CD14-positive monocyte (primary cell): ENCODE results near the gene PSTPIP2. TPM values are rescaled to one million over a fixed set of nuclear protein-coding genes. Genes with fewer than 3 reads are reported as not detected.
A peak's percentile ranks its signal among the peaks of the same experiment; 100 is the strongest.

Source experiments
- DNase-seq, 3 donors: peaks; one replicate each; pipeline ENCODE4 v3.0.0-alpha.2; 2011 to 2022
- H2AFZ ChIP-seq: 2 replicates; pipeline ENCODE4 v1.6.0; 2012; ENCODE audit warnings: mild to moderate bottlenecking, low read depth, low read length, inconsistent platforms; ENCODE audit not compliant: insufficient read depth, poor library complexity, severe bottlenecking
- H3K27ac ChIP-seq, 2 donors: 1 replicate in 1 of 2; 2 replicates in 1 of 2; pipeline ENCODE4 v1.5.1; 2012 to 2013; ENCODE audit warnings: low read length in 2 of 2, control low read depth in 1 of 2, inconsistent platforms in 1 of 2, low read depth in 1 of 2, mild to moderate bottlenecking in 1 of 2
- H3K27me3 ChIP-seq, 2 donors: one replicate each; pipeline versions ENCODE4 v1.6.0 to v1.6.1; 2011 to 2013; ENCODE audit warnings: low read length in 2 of 2; ENCODE audit not compliant: control insufficient read depth in 2 of 2, insufficient read depth in 2 of 2
- H3K36me3 ChIP-seq, 2 donors: replicated peaks in 1 of 2; 1 replicate in 1 of 2; 2 replicates in 1 of 2; pipeline versions ENCODE4 v1.5.1 to v1.6.1; 2012 to 2013; ENCODE audit warnings: low read length in 2 of 2, control low read depth in 1 of 2, inconsistent platforms in 1 of 2, mild to moderate bottlenecking in 1 of 2; ENCODE audit not compliant: insufficient read depth in 2 of 2, control insufficient read depth in 1 of 2
- H3K4me1 ChIP-seq, 2 donors: 1 replicate in 1 of 2; 2 replicates in 1 of 2; pipeline versions ENCODE4 v1.5.1 to v1.6.1; 2012 to 2013; ENCODE audit warnings: low read length in 2 of 2, control low read depth in 1 of 2, inconsistent platforms in 1 of 2, mild to moderate bottlenecking in 1 of 2, moderate library complexity in 1 of 2; ENCODE audit not compliant: insufficient read depth in 2 of 2, control insufficient read depth in 1 of 2
- H3K4me2 ChIP-seq: replicated peaks from 2 replicates; pipeline ENCODE3; 2012; ENCODE audit warnings: low read length, moderate library complexity, mild to moderate bottlenecking; ENCODE audit not compliant: poor library complexity, severe bottlenecking; ENCODE audit errors: extremely low read depth
- H3K4me3 ChIP-seq, 3 experiments: fragments of 200-600 bp in 1 of 3; sonication (generic) in 1 of 3; replicated peaks in 1 of 3; 1 replicate in 2 of 3; 2 replicates in 1 of 3; pipeline ENCODE4 v1.5.1; 2011 to 2013; ENCODE audit warnings: low read length in 3 of 3, mild to moderate bottlenecking in 3 of 3, control low read depth in 2 of 3, low read depth in 2 of 3, inconsistent platforms in 1 of 3, moderate library complexity in 1 of 3
- H3K79me2 ChIP-seq: 2 replicates; pipeline ENCODE4 v1.6.0; 2012; ENCODE audit warnings: mild to moderate bottlenecking, control low read depth, inconsistent platforms, low read length, moderate library complexity; ENCODE audit not compliant: insufficient read depth
- H3K9ac ChIP-seq: 2 replicates; pipeline ENCODE4 v1.6.0; 2017; ENCODE audit warnings: low read length, mild to moderate bottlenecking; ENCODE audit not compliant: insufficient read depth, poor library complexity, severe bottlenecking
- H3K9me3 ChIP-seq, 2 donors: replicated peaks in 1 of 2; 1 replicate in 1 of 2; 2 replicates in 1 of 2; pipeline versions ENCODE4 v1.5.1 to v1.6.1; 2012 to 2013; ENCODE audit warnings: low read length in 2 of 2, control low read depth in 1 of 2; ENCODE audit not compliant: control insufficient read depth in 1 of 2, insufficient read depth in 1 of 2
- H4K20me1 ChIP-seq: 2 replicates; pipeline ENCODE4 v1.6.0; 2012; ENCODE audit warnings: mild to moderate bottlenecking, low read length, control low read depth, moderate library complexity; ENCODE audit not compliant: insufficient read depth
- H3K27ac Mint-ChIP-seq, 7 donors: one replicate each; pipeline ENCODE4 v1.8.0; 2020; ENCODE audit warnings: mild to moderate bottlenecking in 7 of 7, mixed read lengths in 7 of 7, moderate library complexity in 6 of 7, inconsistent platforms in 2 of 7
- H3K27me3 Mint-ChIP-seq, 3 donors: one replicate each; pipeline ENCODE4 v1.8.0; 2021 to 2022; ENCODE audit warnings: low read depth in 3 of 3, mild to moderate bottlenecking in 3 of 3, mixed read lengths in 3 of 3, moderate library complexity in 3 of 3, inconsistent platforms in 1 of 3
- H3K36me3 Mint-ChIP-seq, 2 donors: one replicate each; pipeline ENCODE4 v1.8.0; 2020; ENCODE audit warnings: mixed read lengths in 2 of 2, inconsistent platforms in 1 of 2, mild to moderate bottlenecking in 1 of 2
- H3K4me1 Mint-ChIP-seq: one replicate; pipeline ENCODE4 v1.8.0; 2020; ENCODE audit warnings: mild to moderate bottlenecking, mixed read lengths
- H3K4me3 Mint-ChIP-seq, 2 donors: one replicate each; pipeline ENCODE4 v1.8.0; 2020; ENCODE audit warnings: mild to moderate bottlenecking in 2 of 2, mixed read lengths in 2 of 2, moderate library complexity in 1 of 2
- H3K9me3 Mint-ChIP-seq, 7 donors: one replicate each; pipeline ENCODE4 v1.8.0; 2020 to 2022; ENCODE audit warnings: mixed read lengths in 7 of 7, mild to moderate bottlenecking in 6 of 7, moderate library complexity in 6 of 7, inconsistent platforms in 2 of 7
- CTCF ChIP-seq: fragments of 200-600 bp; IDR thresholded peaks from one replicate; pipeline ENCODE4 v1.8.0; 2022; ENCODE audit warnings: antibody characterized with exemption, mild to moderate bottlenecking
- WGBS: methylation state at CpG from one replicate; pipeline ENCODE4 v1.1.5; 2013; ENCODE audit warnings: missing lambda C conversion rate; ENCODE audit not compliant: insufficient coverage; 5-methylcytosine and 5-hydroxymethylcytosine counted together
- intact Hi-C, 2 donors: fragments of 100-400 bp; cut with micrococcal nuclease; formaldehyde crosslinking; loops; one replicate each; pipeline versions ENCODE4 v1.15.0 to v1.15.1; 2023
- polyA plus RNA-seq, 3 donors: library from polyadenylated mRNA; depleted of rRNA in 1 of 3; unstranded in 2 of 3; stranded (reverse) in 1 of 3; fragments of 300-500 nt in 2 of 3; fragments of >200 nt in 1 of 3; fragmentation: Illumina TruSeq in 2 of 3; gene quantifications; 1 replicate in 2 of 3; 2 replicates in 1 of 3; pipeline ENCODE4 v1.2.3, GENCODE V29; 2012 to 2021

PSTPIP2 gene
- polyA plus RNA-seq, 3 donors, result 35.0 to 64.1 (median 42.3) TPM

- H3K4me3 ChIP-seq, result no peak overlapping the region
- peak overlapping the region in 1 of 2 donors; percentile 18 for H3K27ac ChIP-seq
- Mint-ChIP-seq H3K4me3 (no peak overlapping the region), H3K9me3 (peaks cover 0 to 1% (median 0%) of the 10 kb centered on the region in 7 donors), H3K4me1 (peaks cover 41% of the 10 kb centered on the region), H3K27ac (peak overlapping the region in 5 of 7 donors; percentile 7 to 48 (median 25)), H3K36me3 (peaks cover 52 to 57% of the 10 kb centered on the region in 2 donors), H3K27me3 (peaks cover 0 to 5% (median 0%) of the 10 kb centered on the region in 3 donors)
- intact Hi-C loops, result no loop called here
- DNase-seq, result no peak
- peaks cover 40% of the 10 kb centered on the region for H3K79me2 ChIP-seq
- no peak overlapping the region for H3K4me2 ChIP-seq
- peaks cover 27 to 48% of the 10 kb centered on the region in 2 donors for H3K36me3 ChIP-seq
- H3K4me1 ChIP-seq, result peaks cover 22 to 28% of the 10 kb centered on the region in 2 donors
- H3K27me3 ChIP-seq, result no peaks in the 10 kb centered on the region
- no peaks in the 10 kb centered on the region for H3K9me3 ChIP-seq
- no peak overlapping the region for H2AFZ ChIP-seq
- H3K9ac ChIP-seq, result no peak overlapping the region
- peaks cover 70% of the 10 kb centered on the region for H4K20me1 ChIP-seq
- 83% methylated on average over 2 of the region's 5 CpGs for whole genome bisulfite sequencing
- no peak for TF ChIP-seq CTCF
Measured at GRCh38 chr18:46040033-46040746, 31.9 kb downstream of the PSTPIP2 start.

- Histone ChIP-seq H3K27ac (no peak overlapping the region), H3K9me3 (no peaks in the 10 kb centered on the region), H3K9ac (no peak overlapping the region), H3K79me2 (peaks cover 26% of the 10 kb centered on the region), H4K20me1 (peaks cover 78% of the 10 kb centered on the region), H2AFZ (no peak overlapping the region), H3K4me2 (no peak overlapping the region), H3K4me1 (peaks cover 16 to 20% of the 10 kb centered on the region in 2 donors), H3K4me3 (no peak overlapping the region), H3K27me3 (no peaks in the 10 kb centered on the region), H3K36me3 (peaks cover 27 to 68% of the 10 kb centered on the region in 2 donors)
- H3K9me3 Mint-ChIP-seq, result peaks cover 0 to 4% (median 0%) of the 10 kb centered on the region in 7 donors
- peaks cover 0 to 1% (median 0%) of the 10 kb centered on the region in 3 donors for H3K27me3 Mint-ChIP-seq
- no peak overlapping the region for H3K4me3 Mint-ChIP-seq
- TF ChIP-seq CTCF, result no peak
- peak overlapping the region in 5 of 7 donors; percentile 21 to 42 (median 28) for H3K27ac Mint-ChIP-seq
- H3K4me1 Mint-ChIP-seq, result peaks cover 35% of the 10 kb centered on the region
- 66% methylated on average over 5 of the region's 9 CpGs for WGBS
- peaks cover 64 to 70% of the 10 kb centered on the region in 2 donors for H3K36me3 Mint-ChIP-seq
- DNase-seq, result no peak
- intact Hi-C loops, result no loop called here
Measured at GRCh38 chr18:46037512-46038305, 34.4 kb downstream of the PSTPIP2 start.
